ENCODE measurements around the gene HOXC5.

The HOXC5 gene

DNA sequence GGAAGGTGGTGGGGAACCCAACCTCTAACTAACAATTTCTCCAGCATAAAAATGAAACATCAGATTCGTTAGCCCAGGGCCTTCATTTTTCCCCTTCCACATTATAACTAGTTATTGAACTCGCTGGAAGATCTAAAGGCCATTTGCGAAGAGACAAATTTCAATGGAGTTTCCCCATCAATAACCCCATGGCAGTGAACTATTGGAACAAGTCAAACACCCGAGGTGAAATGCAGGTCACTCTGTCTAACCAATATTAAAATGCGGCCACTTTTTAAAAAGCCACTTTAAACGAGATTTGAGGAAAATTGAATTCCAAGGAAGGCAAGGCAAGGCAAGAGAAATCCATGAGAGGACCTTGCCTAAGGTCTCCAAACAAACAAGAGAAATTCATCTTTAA is 16.3 kb downstream of the HOXC5 start:
- DNase-seq: no peak

DNA sequence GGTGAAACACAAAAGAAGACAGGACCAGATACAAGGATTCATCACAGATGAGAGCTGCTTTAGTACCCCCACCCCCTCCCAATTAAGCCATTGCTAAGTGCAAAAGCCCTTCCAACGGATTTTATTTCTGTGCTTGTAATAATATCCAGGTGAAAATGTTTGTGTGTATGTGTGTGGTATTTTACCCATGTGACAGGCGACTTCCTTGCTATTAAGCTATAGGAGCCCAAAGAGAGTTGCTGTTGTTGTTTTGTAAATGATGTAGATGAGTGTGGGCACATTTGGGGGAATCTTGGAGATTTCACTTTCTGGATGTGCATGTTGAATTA is 17.6 kb downstream of the HOXC5 start:
- no peak for DNase-seq

DNA sequence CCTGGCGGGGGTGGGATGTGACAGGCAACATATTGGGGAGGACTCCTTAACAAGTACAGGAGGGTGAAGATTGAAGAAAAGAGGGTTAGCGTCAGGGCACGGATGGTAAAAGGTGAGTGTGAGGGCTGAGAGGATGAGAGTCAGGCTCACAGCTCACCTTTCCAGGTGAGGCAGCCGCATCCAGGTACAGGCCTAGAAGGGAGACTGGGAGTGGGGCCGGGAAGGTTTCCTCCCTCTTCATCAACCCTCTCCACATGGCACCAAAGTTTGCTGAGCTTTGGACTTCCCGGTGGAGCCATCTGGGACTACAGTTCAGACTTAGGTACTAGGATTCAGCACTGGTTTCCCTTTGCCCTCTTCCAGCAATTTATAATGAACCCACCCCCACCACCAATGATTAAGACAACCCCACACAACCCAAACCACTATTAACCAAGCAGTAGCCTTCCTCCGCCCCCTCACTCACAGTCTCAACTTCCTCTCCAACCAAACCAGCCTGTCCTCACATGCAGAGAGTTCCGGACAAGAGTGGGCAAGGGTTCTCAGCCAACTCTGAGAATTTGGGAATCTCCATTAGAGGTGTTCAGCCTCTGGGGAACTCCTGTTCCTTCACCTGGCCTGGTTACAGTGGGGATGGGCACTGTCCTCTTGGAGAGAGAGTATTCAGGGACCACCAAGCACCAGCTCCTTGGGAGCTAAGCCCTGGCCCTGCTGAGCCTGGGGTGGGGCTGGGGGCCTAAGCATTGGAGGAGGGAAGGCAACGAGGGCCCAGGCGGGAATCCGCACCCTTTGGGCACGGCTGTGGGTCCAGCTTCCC is 18.4 kb downstream of the HOXC5 start:
- DNase-seq: no peak

DNA sequence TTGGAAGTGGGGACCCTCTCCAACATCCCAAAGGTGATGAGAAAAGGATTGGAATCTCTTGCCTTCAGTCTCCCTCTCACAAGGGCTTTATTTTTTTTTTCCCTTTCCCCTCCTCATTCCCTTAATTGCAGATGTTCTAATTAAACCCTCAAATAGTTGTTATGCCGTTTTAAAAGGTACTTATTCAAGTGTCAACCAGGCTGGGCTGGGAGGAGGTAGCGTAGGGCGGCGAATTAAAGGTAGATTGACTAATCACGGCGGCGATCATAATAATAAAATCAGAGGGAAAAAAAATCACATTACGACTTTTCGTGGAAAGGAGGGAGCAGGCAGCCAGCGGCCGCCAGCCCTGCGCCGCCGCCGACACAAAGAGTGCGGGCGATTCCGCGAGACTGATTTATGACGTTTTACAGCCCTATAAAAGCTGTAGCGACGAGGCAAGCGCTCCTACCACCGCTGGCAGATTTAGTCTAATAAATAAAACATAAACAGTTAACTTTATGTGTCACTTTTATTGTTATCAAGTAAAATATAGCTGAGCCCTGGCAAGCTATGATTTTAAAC is 19.1 kb downstream of the HOXC5 start:
- no peak for DNase-seq

DNA sequence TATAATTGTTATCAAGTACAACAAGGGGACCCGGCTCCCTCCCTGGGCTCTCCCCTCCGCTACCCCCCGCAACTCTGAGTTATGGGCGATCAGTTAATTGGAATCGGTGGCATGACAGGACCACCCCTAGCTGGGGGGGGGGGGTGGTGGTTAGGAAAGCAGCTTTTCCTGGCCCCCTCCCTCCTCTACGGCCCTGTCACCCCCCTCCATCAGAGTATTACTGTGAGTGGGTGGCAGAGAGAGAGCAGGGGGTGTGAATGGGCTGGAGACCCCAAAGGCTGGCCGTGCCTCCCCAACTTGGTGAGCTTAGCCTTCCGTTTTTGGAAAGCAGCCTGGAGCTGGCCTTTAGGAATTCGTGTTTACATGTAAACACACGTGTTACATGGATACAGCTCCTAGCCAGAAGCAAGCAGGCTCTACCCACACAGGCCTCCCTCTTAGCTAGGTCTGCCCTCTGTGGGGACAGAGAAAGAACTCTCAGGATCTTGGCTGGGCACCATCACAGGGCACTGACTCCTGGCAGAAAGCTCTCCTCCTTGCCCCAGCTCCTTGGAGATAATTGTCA is 19.7 kb downstream of the HOXC5 start:
- no peak for DNase-seq

DNA sequence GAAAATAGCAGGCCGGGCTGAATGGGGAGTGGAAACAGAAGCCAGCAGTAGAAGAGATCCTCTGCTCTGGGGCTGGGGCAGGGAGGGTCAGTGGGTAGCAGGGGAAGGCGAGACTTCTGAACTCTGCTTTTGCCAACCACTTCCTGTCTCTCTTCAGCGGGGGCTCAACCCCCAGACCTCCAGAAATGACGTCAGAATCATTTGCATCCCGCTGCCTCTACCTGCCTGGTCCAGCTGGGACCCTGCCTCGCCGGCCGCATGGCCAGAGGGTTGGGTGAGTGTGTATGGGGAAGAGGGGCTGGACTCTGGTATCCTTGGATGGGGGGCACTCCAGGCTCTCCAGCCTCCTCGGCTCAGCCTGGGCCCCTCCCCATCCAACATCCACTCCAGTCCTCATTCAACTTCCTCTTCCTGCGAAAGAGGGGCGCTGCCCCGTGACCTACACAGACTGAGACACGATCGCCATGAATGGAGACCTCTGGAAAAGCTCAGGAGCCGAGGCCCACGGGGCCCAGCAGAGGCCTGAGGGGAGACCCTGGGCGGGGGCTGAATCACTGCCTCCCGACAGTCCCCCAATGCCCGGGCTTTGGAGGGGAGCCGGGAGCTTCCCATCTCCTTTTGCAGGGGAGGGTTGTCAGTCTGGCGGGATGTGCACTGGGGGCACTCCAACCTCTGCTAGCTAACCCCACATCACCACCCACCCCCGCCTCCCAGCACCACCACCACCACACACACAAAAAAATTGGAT is 20.3 kb downstream of the HOXC5 start:
- no peak for DNase-seq

DNA sequence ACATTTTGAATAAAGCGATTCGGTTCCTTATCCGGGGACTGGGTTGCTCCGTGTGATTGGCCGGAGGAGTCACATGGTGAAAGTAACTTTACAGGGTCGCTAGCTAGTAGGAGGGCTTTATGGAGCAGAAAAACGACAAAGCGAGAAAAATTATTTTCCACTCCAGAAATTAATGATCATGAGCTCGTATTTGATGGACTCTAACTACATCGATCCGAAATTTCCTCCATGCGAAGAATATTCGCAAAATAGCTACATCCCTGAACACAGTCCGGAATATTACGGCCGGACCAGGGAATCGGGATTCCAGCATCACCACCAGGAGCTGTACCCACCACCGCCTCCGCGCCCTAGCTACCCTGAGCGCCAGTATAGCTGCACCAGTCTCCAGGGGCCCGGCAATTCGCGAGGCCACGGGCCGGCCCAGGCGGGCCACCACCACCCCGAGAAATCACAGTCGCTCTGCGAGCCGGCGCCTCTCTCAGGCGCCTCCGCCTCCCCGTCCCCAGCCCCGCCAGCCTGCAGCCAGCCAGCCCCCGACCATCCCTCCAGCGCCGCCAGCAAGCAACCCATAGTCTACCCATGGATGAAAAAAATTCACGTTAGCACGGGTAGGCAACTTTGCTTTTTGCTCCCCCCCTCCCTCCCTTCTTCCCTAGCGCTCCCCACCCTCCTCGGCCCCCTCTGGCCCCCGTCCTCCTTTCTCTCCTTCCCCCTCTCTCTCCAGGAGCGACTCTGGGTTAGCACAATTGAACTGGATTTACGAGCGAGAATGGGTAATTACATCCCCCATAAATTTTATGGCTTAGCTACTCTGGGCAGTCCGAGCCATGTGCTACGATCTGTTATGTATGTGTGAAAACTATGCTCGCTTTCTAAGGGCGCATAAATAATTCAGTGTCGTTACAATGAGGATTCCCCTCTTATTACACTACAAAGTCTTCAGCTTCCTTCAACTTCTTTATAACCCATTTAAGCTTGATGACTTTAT is 21.2 kb downstream of the HOXC5 start, which contains the start of gene HOXC4:
Gene HOXC4, plus strand, starts transcription at position 85 of the 991 bp plus-strand sequence. Its CDS starts 88 bp downstream, at position 173.
- DNase-seq: no peak

DNA sequence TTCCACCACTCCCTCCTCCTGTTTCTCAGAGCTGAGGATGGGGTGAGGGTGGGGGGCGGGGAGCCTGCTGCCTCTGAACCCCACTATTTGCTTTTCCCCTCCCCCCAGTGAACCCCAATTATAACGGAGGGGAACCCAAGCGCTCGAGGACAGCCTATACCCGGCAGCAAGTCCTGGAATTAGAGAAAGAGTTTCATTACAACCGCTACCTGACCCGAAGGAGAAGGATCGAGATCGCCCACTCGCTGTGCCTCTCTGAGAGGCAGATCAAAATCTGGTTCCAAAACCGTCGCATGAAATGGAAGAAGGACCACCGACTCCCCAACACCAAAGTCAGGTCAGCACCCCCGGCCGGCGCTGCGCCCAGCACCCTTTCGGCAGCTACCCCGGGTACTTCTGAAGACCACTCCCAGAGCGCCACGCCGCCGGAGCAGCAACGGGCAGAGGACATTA is 21.9 kb downstream of the HOXC5 start:
- DNase-seq: no peak

DNA sequence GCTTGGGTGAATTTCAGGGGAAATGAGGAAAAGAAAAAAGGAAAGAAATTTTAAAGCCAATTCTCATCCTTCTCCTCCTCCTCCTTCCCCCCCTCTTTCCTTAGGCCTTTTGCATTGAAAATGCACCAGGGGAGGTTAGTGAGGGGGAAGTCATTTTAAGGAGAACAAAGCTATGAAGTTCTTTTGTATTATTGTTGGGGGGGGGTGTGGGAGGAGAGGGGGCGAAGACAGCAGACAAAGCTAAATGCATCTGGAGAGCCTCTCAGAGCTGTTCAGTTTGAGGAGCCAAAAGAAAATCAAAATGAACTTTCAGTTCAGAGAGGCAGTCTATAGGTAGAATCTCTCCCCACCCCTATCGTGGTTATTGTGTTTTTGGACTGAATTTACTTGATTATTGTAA is 22.7 kb downstream of the HOXC5 start:
- DNase-seq: no peak

DNA sequence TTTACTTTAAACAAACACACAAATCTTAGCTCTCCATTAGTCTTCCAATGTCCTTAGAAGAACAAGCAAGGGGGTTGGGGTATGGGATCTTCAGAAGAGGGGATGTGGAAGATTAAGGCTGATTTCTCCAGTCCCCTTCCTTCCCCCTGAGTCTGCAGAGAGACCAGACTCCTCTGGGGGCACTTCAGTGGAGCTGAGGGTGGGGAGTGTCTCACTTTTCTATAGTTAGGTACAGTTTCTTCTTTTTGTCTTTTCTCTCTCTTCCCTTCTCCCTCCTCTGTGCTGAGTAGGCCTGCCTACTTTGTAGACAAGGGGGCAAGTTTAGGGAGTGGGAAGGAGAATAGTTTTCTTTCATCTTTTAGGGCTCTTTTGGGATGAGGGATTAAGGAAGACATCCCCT is 23.3 kb downstream of the HOXC5 start:
- DNase-seq: no peak

DNA sequence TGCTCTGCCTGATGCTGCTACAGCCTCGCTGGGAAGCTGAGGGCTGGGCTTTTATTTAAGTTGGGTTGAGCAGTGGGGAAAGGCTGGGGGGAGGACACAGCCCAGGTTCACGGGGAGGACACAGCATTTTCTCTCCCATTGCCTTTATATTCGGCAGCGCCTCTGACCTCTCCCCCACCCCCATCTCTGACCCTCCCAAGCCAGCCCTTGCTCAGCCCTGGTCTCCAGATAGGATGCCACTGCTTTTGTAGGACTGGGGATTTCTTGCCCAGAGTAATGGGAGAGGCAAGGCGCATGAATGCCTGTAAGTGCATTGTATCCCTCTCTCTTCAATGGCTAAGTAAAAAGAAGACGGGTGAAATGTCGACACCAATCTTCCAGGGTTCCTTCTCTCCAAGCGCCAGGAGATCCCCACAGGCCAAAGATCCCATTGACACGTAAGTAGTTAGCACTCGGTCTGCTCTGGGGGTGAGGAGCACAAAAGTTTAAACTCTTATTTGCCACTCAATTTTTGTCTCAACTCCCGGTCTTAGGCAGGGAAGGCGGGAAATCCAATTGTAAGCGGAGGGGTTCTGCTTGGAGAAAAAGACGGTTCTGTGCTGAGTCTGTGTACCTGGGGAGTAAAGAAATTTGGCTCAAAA is 25.4 kb downstream of the HOXC5 start:
- DNase-seq: no peak

DNA sequence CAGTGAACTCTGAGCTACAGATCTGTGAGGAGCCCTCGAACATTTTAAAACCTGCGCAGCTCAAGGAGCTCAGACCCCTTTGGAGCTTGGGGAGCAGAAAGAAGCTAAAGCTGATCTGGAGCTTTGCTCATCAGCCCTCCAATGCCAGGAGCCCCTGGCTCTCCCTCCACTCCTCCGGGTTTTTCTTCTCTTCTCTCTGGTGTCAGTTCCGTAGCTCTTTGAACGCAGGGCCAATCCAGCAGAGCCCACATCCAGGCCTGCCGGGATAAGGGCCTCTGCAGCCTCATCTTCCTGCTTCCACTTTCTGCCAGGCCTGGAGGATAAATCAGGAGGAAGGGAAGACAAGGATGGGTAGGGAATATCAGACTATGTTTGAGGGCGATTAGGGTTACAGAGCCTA is 26.8 kb downstream of the HOXC5 start:
- no peak for DNase-seq

DNA sequence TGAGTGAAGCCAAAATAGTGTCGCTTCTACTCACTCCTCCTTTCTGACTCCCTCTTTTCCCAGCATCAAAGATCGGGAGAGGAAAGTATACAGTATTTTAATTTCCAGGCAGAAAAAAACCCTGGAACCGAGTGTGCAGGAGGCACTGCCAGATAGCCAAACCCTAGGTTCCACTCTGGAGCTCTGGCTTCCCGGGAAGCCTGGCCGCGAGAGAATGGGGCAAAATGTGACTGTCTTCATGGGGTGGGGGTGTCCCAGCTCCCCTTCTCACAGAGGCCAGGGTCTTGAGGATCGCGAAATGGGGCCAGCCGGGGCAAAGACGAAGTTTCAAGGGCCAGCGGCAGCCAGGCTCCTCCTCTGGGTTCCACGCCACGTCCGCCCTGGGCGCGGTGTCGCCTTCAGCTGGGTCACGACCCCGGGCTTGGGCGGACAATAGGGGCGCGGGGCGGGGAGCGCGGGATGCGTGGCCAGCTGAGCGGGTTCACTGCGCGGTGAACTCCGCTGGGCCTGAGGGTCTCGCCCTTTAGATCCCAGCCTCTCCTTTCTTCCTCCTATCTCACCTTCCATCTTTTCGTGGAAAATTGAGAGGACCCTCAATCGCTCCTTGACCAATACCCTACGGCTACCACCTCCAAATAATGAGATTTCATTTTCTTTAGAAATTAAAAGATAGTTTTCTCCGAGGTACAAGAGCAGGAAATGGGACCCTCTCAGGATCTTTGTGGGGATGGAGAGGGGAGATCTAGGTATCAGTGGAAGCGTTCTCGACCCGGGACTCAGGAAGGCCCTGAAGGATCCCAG is 27.5 kb downstream of the HOXC5 start:
- no peak for DNase-seq

DNA sequence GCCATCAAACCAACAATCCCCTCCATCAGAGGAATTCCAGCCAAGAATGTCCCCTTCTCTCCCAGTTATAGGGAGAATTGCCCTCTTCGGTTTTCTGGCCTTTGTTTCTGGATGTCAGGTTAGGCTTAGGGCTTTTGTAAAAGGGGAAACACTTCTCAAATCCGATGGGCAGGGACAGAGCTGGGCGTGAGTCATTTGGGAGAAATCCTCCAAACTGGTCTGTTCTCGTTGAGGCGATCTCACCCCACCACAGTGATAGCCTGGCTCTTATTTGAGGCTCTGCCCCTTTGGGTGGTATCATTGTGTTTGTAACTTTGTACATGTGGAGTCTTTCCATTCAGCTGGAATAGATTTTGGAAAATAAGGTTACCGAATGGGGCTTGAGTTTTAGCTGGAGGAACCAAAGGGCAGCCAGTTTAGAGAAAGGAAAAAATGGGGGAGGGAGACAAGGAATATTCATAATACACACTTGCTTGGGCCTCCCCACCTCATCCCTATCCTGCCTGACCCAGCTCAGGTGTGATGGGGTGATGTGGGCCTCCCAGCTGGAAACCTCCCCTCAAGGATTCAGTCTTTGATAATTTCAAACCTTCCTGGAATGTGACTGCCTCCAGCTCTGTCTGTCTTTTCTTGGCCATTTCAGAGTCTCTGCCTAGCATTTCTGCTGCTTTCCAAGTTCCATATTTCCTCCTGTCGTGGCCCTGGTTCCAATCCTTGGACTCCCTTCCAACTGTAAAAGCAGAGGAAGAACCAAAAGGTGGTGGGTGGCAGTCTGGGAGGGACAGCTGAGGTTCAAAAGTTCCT is 28.3 kb downstream of the HOXC5 start:
- DNase-seq: no peak

DNA sequence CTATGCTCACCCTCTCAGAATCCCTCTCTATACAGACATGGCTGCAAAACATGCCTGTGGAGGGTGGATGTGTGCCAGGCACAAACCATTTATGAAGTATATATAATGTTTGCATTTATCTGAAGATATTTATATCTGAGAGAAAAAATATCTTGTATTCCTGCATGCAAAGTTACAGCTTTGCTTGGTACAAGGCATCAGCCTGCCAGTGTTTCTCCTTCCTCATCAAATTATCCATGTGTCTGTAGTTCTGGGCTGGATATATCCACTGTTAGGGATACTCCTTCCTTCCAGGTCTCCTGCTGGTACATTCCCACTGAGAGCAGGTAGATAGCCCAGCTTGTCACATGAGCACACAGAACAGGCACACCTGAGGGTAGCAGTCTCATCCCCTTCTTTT is 32.8 kb downstream of the HOXC5 start:
- no peak for DNase-seq

DNA sequence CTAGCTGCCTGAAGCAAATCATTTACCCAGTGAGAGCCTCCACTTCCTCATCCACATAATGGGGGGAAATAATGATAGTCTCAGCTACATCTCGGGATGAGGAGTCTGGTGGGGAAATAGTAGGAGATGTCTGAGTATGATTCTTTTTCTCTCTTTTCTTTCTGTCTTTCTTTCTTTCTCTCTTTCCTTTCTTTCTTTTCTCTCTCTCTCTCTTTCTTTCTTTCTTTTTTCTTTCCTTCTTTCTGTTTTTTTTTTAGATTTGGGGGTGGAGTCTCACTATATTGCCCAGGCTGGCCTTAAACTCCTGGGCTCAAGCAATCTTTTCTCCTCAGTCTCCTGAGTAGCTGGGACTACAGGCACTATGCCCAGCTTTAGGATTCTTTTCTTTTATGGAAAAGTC is 33.6 kb downstream of the HOXC5 start:
- DNase-seq: no peak

DNA sequence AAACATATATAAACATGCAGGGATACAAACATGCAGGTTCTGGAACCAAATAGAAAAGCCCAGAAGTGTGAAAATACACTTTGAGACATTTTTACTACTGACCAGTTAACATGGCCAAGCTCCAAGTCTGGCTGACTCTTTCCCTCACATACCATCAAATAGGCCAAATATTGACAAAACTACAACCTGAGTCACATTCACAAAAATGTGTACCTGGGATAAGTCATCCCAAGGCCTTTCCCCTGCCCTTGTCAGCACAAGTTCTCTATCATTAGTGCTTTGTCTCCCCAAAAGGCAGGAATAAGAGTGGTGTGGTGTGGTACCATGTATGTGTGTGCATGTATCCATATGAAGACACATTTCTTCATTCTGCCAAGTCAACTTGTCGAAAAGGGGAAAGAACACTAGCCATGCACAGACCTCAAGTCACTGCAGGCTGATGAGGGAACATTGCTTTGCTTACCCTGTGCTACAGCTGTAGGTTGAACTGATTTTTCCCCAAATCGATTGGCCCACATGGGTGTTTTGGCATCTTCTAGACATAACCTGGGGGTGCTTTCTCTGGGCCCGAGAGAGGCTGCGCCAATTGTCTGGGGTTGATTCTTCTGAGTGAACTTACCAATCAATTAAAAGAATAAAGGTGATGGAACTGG is 35.7 kb downstream of the HOXC5 start:
- no peak for DNase-seq

DNA sequence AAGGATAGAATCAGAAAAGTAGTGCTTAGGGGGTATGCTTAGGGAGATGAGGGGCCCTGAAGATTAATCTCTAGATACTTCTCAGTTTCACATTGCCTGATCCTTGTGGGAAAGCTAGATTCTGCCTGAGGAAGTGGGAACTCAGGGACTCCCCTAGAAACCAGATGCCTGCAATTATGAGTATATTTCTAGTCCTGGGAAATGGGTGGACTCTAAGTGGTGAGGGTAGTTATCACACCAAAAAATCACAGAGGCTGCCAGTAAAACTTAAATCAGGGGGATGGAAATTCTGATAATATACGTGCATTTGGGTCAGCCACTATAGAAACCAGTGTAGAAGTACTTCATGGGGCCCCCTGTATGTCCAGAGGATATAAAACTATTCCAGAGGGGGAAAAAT is 39.1 kb downstream of the HOXC5 start:
- DNase-seq: no peak

DNA sequence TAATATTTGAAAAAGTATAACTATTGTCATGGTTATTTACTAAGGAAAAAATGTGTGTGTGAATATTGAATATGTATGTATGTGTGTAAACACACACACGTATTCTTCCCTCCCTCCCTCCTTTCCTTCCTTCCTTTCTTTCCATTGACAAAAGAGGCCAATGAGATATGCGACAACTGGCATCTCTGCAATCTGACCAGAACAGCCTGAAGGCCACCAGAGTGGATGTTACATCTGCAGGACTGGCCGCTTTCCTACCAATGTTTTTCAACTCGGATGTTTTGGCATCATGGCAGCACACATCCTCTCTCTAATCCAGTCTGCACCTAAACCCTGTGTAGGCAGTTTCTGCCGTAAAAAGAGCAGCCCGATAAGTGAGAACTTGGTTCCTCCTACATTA is 41.5 kb downstream of the HOXC5 start:
- DNase-seq: no peak

DNA sequence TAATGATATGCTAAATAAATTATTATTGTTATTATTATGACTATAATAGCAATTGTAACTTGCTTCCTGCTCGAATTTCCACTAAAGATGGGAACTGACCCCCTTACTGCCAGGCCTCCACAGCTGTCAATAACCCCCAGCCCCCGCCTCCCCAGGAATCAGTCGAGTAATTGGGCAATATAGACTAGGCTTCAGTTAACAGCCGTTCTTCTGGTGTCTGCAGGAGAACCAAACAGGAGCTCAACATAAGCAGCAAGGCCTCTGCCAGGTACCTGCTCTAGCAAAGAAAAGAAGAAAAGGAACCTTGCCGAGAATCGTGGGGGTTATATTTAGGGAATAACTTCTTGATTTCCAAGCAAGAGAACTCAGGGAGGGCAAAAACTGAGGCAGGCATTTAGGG is 42.6 kb downstream of the HOXC5 start:
- DNase-seq: no peak

Data from 8988T (cell line).